Uterus (tissue), 4 donors: ENCODE results near the gene CLMP. TPM values are rescaled to one million over a fixed set of nuclear protein-coding genes. Genes with fewer than 3 reads are reported as not detected.

Source experiments
- DNase-seq, 2 donors: peaks; one replicate each; pipeline ENCODE4 v3.0.0-alpha.2; 2019 to 2020
- H3K27ac ChIP-seq, 2 donors: fragments of 200-600 bp; sonication (generic); 1 replicate in 1 of 2; 2 replicates in 1 of 2; pipeline ENCODE4 v1.5.1; 2016 to 2018
- H3K27me3 ChIP-seq, 2 donors: fragments of 200-600 bp; sonication (generic); one replicate each; pipeline ENCODE4 v1.5.1; 2018 to 2019; ENCODE audit warnings: control low read depth in 1 of 2
- H3K36me3 ChIP-seq, 2 donors: fragments of 200-600 bp; sonication (generic); one replicate each; pipeline ENCODE4 v1.5.1; 2019; ENCODE audit warnings: control low read depth in 1 of 2
- H3K4me1 ChIP-seq, 2 donors: fragments of 200-600 bp; sonication (generic); one replicate each; pipeline ENCODE4 v1.5.1; 2018 to 2019; ENCODE audit warnings: control low read depth in 1 of 2
- H3K4me3 ChIP-seq, 2 donors: fragments of 200-600 bp; sonication (generic); 1 replicate in 1 of 2; 2 replicates in 1 of 2; pipeline ENCODE4 v1.5.1; 2018 to 2019; ENCODE audit warnings: mild to moderate bottlenecking in 1 of 2
- H3K9me3 ChIP-seq, 2 donors: fragments of 200-600 bp; sonication (generic); one replicate each; pipeline ENCODE4 v1.5.1; 2019; ENCODE audit warnings: control low read depth in 1 of 2
- CTCF ChIP-seq, 4 experiments: fragments of 200-600 bp in 2 of 4; fragments of 450-650 bp in 2 of 4; sonication (generic) in 2 of 4; IDR thresholded peaks; one replicate each; pipeline ENCODE4 v1.5.1; 2016 to 2019; ENCODE audit warnings: antibody characterized with exemption in 4 of 4, mild to moderate bottlenecking in 2 of 4, moderate library complexity in 1 of 4
- POLR2A ChIP-seq, 2 donors: fragments of 450-650 bp; IDR thresholded peaks; one replicate each; pipeline ENCODE4 v1.6.1; 2016; ENCODE audit warnings: antibody characterized with exemption in 2 of 2, mild to moderate bottlenecking in 1 of 2, moderate library complexity in 1 of 2
- intact Hi-C: fragments of 100-400 bp; cut with DNase I; formaldehyde crosslinking; loops from one replicate; pipeline ENCODE4 v1.15.1; 2023; ENCODE audit warnings: low total_unique reads
- total RNA-seq, 4 donors: library from RNA; depleted of rRNA in 3 of 4; stranded (reverse); fragments of >200 nt in 3 of 4; gene quantifications; one replicate each; pipeline versions ENCODE4 v1.1.0 to v1.2.4, GENCODE V29; 2014 to 2023
- donor health status: DM: yes; HTN: yes; CAD: no.

CLMP gene
- total RNA-seq, 4 donors from 2014 or later, result 51.6 to 143 (median 95.7) TPM

DNA sequence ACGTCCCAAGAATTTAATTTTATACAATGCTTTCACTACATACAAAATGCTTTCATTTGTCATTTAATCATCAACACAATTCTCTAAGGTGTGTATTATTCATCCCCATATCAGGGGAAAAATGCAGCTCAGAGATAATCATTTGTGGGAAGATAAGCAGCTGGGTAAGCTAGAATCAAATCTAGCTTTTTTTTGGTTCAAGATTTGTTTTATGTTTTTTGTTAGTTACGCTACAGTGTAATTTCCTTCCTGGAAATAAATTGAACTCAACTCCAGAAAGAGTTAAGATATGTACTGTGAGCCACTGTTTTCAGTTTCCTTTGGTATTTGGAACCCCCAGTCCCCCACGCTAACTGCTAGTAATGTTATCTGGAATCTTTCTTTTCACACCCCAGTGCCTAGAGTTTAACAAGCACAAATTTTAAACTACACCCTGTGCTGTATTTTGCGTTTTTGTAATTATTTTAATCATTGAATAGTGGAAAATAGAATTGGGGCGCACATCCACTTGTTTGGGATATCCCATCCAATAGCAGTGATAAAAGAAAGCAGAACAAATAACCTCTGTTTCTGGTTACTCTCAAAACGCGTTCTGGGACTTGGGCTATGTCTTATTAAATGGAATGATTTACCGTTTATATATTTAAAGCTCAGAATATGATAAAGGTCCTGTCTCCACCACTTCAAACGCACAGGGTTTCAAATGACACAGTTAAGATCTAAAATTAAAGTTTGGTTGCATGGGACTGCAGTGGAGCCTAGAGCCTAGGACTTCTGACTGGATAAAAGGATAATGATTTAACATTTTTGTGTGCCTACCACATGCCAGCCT is 131.0 kb downstream of the CLMP start:
- no peaks in the 10 kb centered on the region for H3K27me3 ChIP-seq
- intact Hi-C loops, result no loop called here

GRCh38 chr11:123062892-123063825 is 131.9 kb downstream of the CLMP start:
- DNase-seq, result peak; percentile 32 to 47
- peak overlapping the region; percentile 100 for H3K27ac ChIP-seq
- no peak for TF ChIP-seq POLR2A (IDR thresholded peaks at IDR 0.05)
- TF ChIP-seq CTCF (IDR thresholded peaks at IDR 0.05), result no peak
- no peaks in the 10 kb centered on the region for H3K27me3 ChIP-seq
- intact Hi-C loops, result no loop called here
- H3K4me3 ChIP-seq, result peak overlapping the region; percentile 80 to 86
- H3K4me1 ChIP-seq, result peaks cover 11 to 13% of the 10 kb centered on the region in 2 donors
- no peaks in the 10 kb centered on the region for H3K9me3 ChIP-seq
- H3K36me3 ChIP-seq, result no peaks in the 10 kb centered on the region

More for the DNA sequence above, 131.0 kb downstream of the CLMP start:
- H3K36me3 ChIP-seq, result no peaks in the 10 kb centered on the region
- H3K9me3 ChIP-seq, result no peaks in the 10 kb centered on the region
- H3K27ac ChIP-seq, result peak overlapping the region; percentile 100
- no peak for DNase-seq
- TF ChIP-seq POLR2A (IDR thresholded peaks at IDR 0.05) (no peak), CTCF (IDR thresholded peaks at IDR 0.05) (no peak)
- H3K4me3 ChIP-seq, result peak overlapping the region; percentile 80 to 86
- H3K4me1 ChIP-seq, result peaks cover 3 to 10% of the 10 kb centered on the region in 2 donors

- Histone ChIP-seq H3K27ac (peak overlapping the region; percentile 100), H3K36me3 (no peaks in the 10 kb centered on the region), H3K27me3 (no peaks in the 10 kb centered on the region), H3K9me3 (no peaks in the 10 kb centered on the region), H3K4me3 (peak overlapping the region; percentile 80 to 86), H3K4me1 (peaks cover 11 to 13% of the 10 kb centered on the region in 2 donors)
- intact Hi-C loops, result no loop called here
- TF ChIP-seq POLR2A (IDR thresholded peaks at IDR 0.05) (peak; percentile 66 to 75), CTCF (IDR thresholded peaks at IDR 0.05) (peak in 1 of 4 experiments; percentile 20)
- DNase-seq, result peak; percentile 99
Observed at GRCh38 chr11:123062158-123062891, 132.7 kb downstream of the CLMP start.

- intact Hi-C loops, result no loop called here
- Histone ChIP-seq H3K27me3 (no peaks in the 10 kb centered on the region), H3K4me1 (peaks cover 11 to 13% of the 10 kb centered on the region in 2 donors), H3K9me3 (no peaks in the 10 kb centered on the region), H3K27ac (peak within 1 kb of the TSS; percentile 100), H3K4me3 (peak within 1 kb of the TSS; percentile 80 to 86), H3K36me3 (no peaks in the 10 kb centered on the region)
- DNase-seq, result peak; percentile 65 to 76
- TF ChIP-seq CTCF (IDR thresholded peaks at IDR 0.05) (no peak), POLR2A (IDR thresholded peaks at IDR 0.05) (peak; percentile 79 to 98)
Observed at GRCh38 chr11:123061403-123062157, 133.5 kb downstream of the CLMP start, which contains the start of gene HSPA8. TSS of gene HSPA8 (minus strand) at chr11:123062136. CDS start at chr11:123061324, 812 bp downstream.
